Inflammatory macrophage (primary cell): Measurements from ENCODE around the gene ENC1.
"Not testable (repeated sequence)": the region's sequence is repeated elsewhere in the genome, so short reads cannot be mapped to it uniquely, and the experiment has no call there.

Source experiments
- DNase-seq, 2 donors: peaks; one replicate each; pipeline ENCODE4 v3.0.0-alpha.2; 2020 to 2022
- total RNA-seq, 18 experiments: gene quantifications; one replicate each; lab custom pipeline; 2026; ENCODE audit warnings: mixed read lengths in 6 of 18, inconsistent platforms in 2 of 18; lab: John Stamatoyannopoulos, UW

ENC1 gene
- total RNA-seq, result 1.9 to 75.7 (median 23.1) reads per million in 18 experiments

DNA sequence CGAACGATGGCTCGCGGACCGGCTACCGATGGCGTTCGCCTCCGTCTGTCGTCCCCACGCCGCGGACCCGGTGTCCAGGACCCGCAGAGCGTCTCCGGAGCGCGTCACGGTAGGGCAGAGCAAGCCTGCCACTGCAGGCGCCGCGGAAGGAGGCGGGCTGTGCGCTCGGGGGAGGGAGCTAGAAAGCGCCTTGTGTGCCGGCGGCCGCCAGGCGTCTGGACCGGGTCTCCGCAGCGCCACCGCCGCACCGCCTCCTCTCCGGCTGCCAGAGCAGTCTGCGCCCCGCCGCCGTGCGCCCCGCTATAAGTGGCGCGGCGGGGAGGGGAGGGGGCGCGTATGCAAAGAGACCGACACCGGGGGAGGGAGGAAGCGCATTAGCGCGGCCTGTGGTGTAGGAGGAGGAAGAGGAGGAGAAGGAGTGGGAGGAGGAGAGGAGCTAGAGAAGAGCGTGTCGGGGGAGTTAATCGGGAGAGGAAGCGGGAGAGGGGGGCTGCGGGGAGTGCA, at the start of gene ENC1:
Gene ENC1, minus strand, starts transcription at position 279 of the 504 bp plus-strand sequence. CDS start 4,243 bp downstream, outside the sequence.
- peak; percentile 82 to 90 for DNase-seq

DNA sequence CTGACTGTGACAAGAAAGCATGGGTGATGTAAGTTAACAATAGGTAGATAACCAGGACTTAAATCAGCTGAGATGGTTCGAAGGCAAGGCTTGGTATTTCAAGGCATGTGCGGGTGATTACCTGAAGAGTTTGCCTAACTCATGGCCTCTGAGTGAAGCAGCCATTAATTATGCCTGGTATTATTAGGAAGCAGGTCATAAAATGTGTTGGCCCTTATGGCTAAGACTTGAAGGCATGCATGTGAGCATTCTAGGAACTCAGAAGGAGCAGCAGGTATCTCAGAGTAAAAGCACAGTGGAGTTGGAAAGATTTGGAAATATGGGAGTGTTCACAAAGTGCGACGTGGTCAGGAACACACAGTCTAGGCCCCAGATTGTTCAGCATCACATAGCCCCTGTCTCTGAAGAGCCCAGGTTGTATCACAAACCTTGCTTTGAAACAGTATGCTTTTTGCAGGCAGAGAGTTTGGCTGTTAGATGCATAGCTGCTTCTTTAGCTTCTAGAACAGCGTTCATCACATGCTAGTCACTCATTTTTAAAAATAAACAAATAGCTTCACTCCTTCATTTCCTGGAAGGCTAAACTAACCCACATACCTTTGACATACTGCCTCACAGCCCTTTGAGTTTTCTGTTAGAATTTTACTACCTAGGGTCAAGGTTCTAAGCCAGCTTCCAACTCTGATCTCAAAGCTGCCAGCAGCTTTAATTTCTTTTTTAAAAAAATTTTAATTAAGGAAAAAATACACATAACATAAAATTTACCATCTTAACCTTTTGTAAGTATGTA, 46.6 kb upstream of the ENC1 start:
- no peak for DNase-seq

DNA sequence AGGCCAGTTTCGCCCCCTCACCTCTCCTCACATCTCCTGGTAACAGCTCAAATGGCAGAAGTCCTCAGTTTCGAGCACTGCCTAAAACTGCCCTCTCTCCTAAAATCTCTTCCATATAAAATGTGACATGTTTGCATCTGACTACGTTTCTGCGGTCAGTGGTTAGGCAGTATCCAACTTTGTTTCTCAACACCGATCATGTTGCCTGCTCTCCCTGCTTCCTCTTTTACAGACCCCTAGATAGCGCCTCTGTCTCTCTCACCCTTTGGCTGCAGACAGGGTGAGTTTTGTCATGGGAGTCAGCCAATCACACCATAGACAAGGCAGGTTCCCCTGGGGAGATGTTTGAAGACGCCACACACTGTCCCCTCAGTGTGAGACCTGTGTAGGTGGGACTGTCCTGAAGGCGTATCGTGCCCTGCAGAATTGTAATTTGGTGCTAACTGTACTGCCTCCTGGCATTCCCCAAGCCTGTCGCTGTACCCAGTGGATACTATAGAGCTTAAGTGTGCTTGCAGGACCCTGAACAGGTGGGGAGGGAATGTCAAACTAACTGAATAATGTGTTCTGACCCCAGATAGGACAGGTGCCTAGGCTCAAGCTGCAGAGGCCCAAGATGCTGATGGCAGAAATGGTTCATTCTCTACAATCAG, 45.6 kb upstream of the ENC1 start:
- DNase-seq, result peak; percentile 92 to 94

GRCh38 chr5:74684900-74685851, 44.6 kb upstream of the ENC1 start, which contains the start of gene HEXB:
TSS of gene HEXB (plus strand) at chr5:74685233. CDS start at chr5:74685261, 28 bp downstream.
- DNase-seq, result peak; percentile 92 to 95

DNA sequence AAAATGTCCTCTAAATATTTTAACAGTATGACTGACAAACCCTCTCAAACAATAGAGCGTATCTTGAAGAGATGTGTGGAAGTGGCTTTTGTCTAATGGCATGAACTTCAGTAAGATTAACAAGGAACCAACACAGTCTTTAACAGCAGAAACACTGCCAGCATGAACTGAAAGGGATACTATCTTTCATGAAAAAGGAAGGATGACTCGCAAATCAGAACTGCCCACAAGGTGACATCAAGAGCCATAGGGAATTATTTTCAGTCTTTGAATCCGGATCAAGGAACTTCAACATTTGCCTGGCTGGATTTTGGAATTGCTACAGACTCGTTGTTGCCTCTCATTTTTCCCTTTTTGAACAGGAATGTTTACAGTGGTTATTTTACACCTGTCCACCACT, 39.4 kb upstream of the ENC1 start:
- peak in 1 of 2 donors; percentile 37 for DNase-seq

DNA sequence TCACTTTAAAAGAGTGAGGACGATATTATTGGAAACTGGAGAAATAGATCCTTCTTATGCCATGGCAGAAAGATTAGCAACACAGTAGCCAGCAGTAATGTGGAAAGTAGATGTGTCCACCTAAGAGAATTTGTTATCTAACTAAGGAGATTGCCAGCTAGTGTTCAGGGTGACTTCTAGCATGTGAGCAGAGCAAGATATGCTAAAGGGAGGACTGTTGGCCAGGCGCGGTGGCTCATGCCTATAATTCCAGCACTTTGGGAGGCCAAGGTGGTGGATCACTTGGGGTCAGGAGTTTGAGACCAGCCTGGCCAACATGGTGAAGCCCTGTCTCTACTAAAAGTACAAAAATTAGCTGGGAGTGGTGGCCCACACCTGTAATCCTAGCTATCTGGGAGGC, 38.8 kb upstream of the ENC1 start:
- DNase-seq, result not testable (repeated sequence)

- DNase-seq, result not testable (repeated sequence)
Measured at GRCh38 chr5:74678123-74678522, 37.6 kb upstream of the ENC1 start.

GRCh38 chr5:74676466-74676865, 35.9 kb upstream of the ENC1 start:
- not testable (repeated sequence) for DNase-seq

DNA sequence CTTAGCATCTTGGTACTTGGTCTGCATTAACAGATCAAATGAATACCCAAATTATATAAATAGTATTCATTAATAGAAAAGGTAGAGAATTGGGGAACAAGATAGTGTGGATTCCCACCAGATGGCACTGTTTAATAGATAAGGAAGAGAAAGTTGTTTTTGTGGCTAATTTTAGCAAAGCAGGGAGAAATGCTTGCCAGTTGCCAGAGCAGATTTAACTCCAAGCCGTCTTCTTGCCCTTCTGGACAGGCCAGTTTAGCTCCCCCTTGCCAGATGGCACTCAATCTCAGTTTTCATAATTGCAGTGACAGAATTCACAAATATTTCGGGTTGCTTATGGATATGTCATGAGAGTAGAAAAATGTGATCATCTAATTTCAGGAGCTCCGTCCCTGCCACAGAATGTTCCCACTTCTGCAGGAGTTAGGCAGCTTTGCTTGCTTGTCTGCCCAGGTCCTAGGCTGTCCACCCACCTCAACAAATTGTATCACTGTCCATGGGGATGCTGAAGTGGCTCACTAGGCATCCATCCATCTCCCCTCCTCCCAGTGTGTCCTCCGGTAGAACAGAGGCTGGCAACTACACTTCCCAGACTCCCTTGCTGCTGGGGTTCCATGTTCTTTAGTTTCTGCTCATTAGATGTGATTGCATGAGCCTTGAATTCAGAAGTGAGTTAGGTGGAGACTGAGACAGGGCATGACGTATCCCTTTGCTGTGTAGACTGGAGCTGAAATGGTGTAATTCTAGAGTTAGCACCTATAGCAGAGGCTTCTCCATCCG, 32.7 kb upstream of the ENC1 start:
- DNase-seq, result peak; percentile 36 to 56

- DNase-seq, result no peak
Measured at GRCh38 chr5:74672215-74672877, 31.8 kb upstream of the ENC1 start.

GRCh38 chr5:74670396-74671038, 30.0 kb upstream of the ENC1 start:
- no peak for DNase-seq

GRCh38 chr5:74669821-74670220, 29.3 kb upstream of the ENC1 start:
- DNase-seq, result no peak

DNA sequence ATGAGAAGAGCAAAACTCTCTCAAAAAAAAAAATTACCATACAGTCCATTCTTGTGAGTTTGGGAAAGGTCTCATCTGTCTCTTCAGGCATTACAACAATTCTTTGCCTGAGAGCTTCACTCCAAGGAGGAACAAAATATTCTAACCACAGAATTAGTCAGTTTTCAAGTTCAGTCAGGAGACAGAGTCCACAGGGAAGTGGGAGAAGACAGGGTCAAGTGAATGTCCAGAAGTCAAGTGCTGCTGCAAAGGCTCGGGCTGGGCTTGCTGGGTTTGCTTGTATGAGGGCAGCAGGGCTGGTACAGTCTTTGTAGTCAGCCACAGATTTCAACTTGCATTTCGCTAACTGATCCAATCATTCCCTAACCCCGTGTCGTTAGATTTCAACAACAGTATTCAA, 26.9 kb upstream of the ENC1 start:
- peak; percentile 81 to 87 for DNase-seq

DNA sequence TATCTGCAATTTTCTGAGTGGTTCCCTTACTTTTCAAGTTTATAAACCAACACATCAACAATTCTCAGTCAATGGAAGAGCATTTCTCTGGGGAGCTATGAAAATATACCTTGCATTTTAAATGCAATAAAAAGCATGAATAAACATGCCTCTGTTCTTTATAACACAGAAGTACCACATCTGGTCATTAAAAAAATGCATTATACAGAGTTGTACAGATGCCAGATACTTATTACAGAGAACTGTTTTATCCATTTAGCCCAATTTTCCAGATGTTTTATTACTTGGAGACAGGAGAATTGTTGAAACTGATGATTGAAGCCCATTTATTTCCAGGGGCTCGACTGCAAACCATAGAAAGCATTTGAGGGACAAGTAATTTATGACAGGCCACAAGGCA, 25.3 kb upstream of the ENC1 start:
- no peak for DNase-seq

- peak; percentile 47 to 71 for DNase-seq
Measured at GRCh38 chr5:74665273-74665672, 24.7 kb upstream of the ENC1 start.

- no peak for DNase-seq
Measured at GRCh38 chr5:74664551-74664950, 24.0 kb upstream of the ENC1 start.

- no peak for DNase-seq
Measured at GRCh38 chr5:74660873-74661272, 20.3 kb upstream of the ENC1 start.

GRCh38 chr5:74660140-74660539, 19.6 kb upstream of the ENC1 start:
- no peak for DNase-seq

GRCh38 chr5:74659172-74659571, 18.6 kb upstream of the ENC1 start:
- DNase-seq, result no peak

DNA sequence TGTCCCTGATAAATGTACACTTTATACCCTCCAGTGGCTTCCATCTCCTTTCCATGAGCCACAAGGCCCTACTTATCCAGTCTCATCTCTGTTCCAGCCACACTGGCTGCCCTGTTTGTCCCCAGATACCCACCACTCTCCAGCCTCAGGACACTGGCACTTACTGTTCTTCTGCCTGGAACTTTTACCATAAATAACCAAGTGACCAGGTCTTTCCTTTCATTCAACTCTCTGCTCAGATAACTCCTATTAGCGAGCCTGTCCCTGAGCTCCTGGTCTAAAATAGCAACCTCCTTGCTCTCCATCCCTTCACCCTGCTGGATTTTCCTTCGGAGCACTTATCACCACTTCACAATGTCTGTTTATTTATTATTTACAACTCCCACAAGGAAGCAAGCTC, 16.6 kb upstream of the ENC1 start:
- DNase-seq, result no peak

GRCh38 chr5:74655716-74656115, 15.2 kb upstream of the ENC1 start:
- no peak for DNase-seq
